HK-2 (cell line): ENCODE data around the gene TNK2.
"Not testable (repeated sequence)": the region's sequence is repeated elsewhere in the genome, so short reads cannot be mapped to it uniquely, and the experiment has no call there.

Experiments
- DNase-seq: peaks from one replicate; pipeline ENCODE4 v3.0.0-alpha.2; 2018; ENCODE audit not compliant: unreplicated experiment

Gene TNK2

DNA sequence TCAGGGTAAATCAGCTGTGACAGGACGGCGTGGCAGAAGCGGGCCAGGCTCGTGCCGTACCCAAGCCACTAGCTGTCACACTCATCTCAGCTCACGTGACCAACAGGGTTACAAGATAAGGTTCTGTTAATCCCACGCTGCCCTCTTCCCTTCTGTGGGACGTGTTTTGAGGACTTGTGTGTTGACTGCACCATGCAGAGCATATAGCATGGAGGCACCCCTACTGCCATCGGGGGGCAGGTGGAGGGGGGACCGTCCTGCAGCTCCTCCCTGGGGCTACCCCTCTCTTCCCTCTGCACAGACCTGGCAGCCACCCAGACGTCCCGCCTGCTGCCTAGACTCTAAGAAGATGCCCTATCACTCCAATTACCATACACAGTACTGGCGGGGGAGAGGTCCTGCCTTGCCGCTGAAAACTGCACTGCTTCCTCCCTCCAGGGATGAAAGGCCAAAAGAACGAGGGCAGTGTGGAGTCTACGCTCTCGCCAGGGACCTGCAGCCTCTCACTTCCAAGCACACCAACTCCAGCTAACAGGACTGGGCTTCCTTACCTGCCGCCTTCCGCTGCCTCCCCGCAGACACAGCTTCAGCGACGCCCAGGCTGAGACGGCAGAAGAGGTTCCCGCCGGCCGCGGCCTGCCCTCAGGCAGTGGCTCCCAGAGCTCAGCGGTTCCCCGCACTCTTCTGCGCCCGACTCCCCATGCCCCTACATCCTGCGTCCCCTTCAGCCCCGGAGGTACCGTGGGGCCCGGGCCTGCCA lies at the start of gene TNK2:
TNK2 (minus strand) TSS at position 618 of the 760 bp plus-strand sequence. CDS start 19,963 bp downstream, outside the sequence.
- peak; percentile 61 for DNase-seq

DNA sequence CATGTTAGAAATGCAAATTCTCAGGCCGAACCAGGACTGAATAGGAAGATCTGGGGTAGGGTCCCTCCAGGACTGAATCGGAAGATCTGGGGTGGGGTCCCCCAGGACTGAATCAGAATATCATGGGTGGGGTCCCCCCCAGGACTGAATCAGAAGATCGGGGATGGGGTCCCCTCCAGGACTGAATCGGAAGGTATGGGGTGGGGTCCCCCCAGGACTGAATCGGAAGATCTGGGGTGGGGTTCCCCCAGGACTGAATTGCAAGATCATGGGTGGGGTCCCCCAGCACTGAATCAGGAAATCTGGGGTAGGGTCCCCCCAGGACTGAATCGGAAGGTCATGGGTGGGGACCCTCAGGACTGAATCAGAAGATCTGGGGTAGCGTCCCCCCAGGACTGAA lies 48.2 kb upstream of the TNK2 start:
- DNase-seq: no peak

DNA sequence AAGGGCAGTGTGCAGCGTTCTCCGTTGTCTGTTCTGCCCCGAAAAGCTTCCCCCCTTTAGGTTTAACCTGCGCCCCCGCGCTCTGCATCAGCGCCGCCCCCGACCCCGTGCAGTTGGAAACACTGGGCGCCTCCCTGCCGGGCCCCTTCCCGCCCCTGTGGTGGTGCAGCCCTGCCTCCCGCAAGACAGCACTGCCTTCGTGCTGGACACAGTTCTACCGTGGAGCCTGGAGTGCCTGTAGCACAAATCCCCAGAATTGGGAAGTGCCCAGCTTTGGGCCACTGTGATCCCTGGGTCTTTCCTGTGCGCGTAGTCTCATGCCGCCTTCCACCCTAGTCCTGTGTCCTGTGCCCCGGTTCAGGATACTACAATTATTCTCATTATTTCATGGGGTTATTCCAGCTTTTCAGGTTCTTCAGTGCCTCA lies 47.1 kb upstream of the TNK2 start:
- DNase-seq: not testable (repeated sequence)

DNA sequence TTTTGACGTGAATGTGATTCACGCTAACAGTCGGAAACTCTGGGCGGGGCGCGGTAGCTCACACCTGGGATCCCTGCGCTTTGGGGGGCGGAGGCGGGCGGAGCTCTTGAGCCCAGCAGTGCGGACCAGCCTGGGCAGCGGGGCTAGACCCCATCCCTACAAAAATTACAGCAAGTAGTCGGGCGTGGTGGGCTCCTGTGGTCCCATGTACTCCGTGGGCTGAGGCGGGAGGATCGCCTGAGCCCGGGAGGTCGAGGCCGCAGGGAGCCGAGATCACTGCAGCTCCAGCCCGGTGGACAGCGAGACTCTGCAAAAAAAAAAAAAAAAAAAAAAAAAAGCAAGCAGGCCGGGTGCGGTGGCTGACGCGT lies 46.4 kb upstream of the TNK2 start:
- not testable (repeated sequence) for DNase-seq

DNA sequence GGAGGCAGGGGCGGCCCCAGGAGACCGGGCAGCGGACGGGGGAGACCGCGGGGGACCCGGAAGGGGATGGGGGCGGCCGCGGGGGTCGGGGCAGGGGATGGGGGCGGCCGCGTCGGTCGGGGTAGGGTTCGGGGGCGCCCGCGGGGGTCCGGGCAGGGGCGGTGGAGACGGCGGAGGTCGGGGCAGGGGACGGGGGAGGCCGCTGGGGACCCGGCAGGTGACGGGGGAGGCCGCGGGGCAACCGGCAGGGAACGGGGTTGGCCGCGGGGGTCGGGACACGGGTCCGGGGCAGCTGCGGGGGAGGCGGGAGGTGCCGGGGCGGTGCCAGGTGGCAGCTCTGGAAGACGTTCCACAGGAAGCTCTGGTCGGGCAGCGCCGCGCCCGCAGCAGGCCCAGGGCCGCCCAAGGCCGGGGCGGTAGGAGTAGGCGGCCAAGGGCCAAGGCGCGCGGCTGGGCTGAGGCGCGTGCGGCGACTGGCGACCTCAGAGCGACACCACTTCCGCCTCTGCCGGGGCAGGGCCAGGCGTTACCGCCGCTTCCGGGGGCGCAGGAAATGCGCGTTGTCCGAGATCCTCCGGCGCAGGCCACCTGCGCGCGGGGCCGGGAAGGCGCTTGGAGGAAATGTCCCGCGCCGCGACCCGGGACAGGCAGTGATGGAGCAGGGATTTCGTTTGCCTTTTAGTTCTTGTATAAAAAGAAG lies 45.9 kb upstream of the TNK2 start:
- DNase-seq: peak; percentile 81

DNA sequence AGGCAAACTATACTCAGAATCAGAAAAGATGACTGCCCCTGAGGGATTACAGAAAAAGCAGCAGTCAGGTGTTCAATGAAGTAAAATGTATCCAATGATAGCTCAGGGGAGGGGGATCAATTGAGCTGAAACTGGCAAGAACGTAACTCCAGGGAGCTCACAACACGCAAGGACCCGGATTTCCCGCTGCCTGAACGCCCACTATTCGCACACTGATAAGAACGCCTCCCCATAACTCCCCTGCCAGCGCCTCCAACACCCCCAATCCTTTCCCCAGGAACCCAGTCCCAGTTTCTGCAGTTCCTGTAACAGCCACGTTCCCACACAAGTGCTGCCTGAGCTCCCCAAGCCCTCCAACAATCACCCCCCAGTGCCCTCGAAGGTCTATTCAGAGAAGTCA lies 44.2 kb upstream of the TNK2 start:
- not testable (repeated sequence) for DNase-seq

DNA sequence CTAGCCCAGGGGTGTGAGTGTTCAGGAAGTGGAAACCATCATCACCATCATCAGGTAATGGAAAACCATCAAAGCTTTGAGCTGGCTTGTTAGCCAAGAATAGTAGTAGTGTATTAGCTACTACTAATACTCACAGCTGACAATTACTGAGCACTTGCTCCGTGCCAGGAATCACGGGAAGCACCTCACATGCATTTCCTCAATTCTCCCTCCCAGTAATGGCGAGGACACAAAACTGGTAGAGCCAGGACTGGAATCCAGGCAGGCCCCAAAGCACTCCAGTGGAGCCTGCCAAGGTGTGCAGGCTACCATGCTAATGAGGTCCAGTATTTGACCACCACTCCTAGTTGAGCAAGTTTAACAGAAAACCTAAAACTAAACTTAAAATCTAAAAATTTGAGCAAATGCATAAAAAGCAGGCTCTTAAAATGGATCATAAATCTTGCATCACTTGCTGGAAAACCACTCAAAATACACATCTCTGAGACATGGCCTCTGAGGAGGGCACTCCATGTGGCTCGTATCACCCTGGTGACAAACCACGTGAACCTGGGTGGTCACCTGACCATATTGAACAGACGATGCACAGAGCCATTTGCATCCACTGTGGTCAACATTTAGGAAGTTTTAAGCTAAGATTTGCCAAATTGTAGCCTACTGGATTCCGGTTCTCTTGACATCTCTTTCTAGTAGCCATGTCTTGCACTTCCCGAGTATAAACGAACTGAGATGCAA lies 43.3 kb upstream of the TNK2 start:
- DNase-seq: not testable (repeated sequence)

DNA sequence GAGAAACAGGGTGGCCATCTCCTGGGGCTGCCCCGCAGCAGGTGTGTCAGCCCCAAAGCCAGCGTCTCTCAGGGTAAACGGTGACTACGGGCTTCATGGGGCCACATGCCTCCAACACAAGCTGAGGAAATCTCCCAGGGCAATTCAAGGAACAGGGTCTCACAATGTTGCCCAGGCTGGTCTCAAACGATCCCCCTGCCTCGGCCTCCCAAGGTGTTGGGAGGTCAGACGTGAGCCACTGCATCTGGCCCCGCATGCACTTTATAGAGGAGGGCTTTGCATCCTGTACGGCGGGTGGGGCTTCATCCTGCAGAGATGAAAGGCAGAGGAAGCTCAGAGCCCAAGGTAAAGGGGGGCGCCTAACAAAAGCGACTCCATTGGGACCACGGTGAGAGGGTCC lies 42.4 kb upstream of the TNK2 start:
- DNase-seq: not testable (repeated sequence)

DNA sequence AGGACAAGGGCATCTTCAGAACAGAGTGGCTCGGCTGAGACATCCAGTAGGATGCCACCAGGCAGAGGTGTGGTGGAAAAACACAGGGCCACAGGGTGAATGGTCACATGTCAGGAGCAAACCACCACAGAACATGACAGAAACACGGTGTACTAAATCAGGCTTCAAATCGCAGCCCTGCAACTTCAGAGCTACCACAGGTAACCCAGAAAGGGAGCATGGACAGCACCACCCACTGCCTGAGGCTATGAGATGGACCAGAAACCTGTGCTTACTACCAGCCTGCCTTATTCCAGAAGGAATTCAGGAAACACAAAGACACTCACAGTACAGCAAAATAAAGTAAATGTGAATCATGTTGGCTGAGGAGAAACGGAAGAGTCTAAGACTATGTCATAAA lies 41.8 kb upstream of the TNK2 start:
- not testable (repeated sequence) for DNase-seq

DNA sequence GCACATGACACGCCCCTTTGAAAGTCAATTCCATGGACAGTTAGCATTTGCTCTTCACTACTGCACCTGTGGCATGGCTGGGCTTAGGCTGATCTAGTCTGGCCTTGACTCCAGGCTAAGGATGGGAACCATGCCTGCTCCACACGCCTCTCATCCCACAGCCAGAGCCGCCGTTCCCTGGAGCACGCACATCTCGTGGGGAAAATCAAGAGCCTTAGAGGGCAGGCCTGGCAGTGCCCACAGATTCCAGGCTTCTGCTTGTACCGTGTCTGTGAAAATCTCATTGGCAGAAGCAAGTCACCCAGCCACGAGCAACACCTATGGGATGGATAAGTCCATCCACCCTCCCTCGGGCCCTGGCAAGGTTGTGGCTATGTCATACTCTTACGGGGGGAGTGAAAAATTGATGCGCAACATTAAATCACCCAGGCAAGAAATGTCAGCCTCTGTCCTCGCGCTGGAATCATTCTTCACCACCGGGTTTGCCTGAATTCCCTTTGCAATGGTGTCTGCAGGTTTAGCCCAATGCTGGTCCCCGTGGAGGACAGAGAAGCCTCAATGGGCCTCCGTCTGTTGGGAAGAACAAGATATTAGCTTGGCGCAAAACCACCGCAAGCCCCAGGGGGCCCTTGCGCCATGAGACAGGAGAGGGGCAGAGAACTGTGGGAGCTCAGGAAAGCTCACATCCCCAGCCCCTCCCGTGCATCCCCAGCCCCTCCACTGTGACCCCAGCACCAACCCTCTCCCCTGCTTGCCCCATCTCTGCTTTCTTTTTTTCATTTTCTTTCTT lies 38.8 kb upstream of the TNK2 start:
- not testable (repeated sequence) for DNase-seq

DNA sequence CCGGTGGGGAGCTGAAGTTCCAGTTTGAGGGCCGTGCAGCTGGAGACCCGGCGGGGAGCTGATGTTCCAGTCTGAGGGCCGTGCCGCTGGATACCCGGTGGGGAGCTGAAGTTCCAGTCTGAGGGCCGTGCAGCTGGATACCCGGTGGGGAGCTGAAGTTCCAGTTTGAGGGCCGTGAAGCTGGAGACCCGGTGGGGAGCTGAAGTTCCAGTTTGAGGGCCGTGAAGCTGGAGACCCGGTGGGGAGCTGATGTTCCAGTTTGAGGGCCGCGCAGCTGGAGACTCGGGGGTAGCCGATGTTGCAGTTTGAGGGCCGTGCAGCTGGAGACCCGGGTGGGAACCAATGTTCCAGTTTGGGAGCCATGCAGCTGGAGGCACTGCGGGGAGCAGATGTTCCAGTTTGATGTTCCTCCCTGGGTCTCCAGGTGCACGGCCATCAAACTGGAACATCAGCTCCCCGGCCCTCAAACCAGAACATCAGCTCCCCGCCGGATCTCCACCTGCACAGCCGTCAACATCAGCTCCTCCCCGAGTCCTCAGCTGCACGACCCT lies 33.0 kb upstream of the TNK2 start:
- not testable (repeated sequence) for DNase-seq

DNA sequence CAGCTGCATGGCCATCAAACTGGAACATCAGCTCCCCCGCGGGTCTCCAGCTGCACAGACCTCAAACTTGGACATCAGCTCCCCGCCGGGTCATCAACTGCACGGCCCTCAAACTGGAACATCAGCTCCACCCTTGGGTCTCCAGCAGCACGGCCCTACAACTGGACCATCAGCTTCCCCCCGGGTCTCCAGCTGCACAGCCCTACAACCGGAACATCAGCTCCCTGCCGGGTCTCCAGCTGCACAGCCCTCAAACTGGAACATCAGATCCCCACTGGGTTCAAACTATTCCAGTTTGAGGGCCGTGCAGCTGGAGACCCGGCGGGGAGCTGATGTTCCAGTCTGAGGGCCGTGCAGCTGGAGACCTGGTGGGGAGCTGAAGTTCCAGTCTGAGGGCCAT lies 32.5 kb upstream of the TNK2 start:
- DNase-seq: not testable (repeated sequence)

DNA sequence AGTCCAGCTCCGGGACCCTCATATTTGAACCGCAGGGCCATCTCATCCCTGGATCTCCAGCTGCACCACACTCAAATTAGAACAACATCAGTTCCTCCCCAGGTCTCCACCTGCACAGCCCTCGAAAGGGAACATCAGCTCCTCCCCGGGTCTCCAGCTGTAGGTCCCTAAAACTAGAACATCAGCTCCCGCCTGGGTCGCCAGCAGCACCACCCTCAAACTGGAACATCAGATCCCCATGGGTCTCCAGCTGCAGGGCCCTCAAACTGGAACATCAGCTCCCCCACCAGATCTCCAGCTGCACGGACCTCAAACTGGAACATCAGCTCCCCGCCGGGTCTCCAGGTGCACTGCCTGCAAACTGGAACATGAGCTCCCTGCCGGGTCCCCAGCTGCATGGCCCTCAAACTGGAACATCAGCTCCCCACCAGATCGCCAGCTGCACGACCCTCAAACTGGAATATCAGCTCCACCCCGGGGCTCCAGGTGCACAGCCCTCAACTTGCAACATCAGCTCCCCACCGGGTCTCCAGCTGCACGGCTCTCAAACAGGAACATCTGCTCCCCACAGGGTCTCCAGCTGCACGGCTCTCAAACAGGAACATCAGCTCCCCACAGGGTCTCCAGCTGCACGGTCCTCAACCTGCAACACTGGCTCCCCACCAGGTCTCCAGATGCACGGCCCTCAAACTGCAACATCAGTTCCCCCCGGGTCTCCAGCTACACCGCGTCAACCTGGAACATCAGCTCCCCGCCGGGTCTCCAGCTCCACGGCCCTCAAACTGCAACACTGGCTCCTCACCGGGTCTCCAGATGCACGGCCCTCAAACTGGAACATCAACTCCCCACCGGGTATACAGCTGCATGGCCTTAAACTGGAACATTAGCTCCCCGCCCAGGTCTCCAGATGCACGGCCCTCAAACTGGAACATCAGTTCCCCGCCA lies 31.4 kb upstream of the TNK2 start:
- not testable (repeated sequence) for DNase-seq

DNA sequence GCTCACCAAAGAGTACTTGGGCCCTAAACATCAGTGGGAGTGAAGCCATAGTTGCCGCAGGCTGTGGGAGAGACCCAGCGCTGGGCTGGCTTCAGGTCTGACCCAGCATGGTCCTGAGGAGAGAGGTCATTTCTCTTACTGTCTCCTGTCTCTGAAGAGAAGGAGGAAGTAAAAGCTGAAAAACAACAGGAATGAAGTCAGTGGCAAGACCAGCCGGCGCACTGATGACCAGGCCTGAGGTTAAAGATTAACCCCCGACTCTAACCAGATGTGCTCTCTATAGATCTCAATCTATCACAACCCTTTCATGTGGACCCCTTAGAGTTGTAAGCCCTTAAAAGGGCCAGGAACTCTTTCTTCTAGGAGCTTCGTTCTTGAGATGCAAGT lies 24.7 kb upstream of the TNK2 start:
- DNase-seq: not testable (repeated sequence)

DNA sequence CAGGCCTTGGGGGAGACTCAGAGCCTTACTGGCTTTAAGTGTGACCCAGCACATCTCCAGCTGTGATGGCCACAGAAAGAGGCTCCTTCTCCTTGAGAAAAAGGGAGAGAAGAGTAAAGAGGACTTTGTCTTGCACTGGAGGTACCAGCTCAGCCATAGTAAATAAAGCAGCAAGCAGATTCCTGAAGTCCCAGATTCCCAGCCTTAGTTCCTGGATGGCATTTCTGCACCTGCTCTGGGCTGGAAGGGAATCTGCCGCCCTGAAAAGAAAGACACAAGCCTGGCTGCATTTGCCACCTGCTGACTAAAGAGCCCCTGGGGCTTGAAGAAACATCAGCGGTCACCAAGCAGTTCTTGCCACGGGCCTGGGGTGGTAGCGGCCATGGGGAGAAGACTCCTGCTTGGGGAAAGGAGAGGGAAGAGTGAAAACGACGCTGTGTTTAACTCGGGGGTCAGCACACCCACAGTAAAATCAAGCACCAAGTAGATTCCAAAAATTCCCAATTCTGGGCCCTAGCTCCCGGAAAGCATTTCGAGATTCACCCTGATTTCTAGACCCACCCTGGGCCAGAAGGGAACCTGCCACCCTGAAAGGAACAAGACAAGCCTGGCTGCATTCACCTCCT lies 24.2 kb upstream of the TNK2 start:
- no peak for DNase-seq

DNA sequence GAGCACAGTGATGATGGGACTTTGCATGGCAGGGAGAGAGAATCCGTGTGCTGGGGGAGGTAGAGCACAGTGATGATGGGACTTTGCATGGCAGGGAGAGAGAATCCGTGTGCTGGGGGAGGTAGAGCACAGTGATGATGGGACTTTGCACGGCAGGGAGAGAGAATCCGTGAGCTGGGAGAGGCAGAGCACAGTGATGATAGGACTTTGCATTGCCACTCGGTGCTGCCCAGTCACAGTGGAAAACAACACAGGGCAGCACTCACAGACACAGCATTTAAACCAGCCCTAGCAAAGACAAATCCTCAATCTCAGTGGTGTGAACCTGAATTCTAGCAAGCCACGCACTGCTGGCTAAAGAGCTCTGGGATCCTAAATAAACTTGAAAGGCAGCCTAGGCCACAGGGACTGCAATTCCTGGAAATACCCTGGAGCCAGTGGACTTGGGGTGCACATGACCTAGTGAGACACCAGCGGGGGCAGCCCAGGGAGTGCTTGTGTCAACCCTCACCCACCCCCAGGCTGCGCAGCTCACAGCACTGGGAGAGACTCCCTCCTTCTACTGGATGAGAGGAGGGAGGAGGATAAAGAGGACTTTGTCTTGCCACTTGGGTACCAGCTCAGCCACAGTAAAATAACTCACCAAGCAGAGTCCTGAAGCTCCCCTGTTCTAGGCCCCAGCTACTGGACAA lies 23.4 kb upstream of the TNK2 start:
- no peak for DNase-seq

DNA sequence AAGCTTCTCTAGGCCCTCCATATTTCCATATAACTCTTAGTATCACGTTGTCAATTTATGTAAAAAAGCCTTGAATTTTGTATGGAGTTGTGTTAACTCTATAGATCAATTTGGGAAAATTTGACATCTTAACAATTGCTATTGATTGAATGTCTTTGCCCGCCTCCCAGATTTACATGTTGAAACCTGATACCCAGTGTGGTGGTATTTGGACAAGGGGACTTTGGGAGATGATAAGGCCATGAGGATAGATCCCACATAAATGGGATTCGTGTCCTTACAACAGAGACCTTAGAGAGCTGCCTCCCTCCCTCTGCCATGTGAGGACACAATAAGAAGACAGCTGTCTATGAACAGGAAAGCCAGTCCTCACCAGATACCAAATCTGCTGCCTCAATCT lies 21.1 kb upstream of the TNK2 start:
- DNase-seq: no peak

DNA sequence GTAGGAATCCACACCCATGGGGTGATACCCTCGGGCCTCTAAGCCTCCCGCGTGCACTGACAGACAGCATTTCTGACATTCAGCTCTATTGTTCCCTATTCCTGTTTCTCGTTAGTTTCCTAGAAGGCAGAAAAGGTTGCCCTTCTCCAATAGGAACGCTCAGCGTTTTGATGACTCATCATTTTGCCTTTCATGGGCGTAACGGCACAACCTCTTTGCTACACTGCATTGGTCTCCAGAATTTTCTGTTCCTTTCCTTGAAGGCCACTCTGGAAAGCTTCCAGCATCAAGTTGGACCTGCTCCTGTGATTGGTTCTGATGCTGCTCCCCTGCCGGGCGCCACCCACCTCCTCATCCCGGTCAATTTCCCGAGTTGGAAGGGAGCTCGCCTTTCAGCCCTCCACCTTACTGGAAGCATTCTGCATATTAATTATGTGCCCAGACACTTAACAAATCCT lies 13.0 kb upstream of the TNK2 start:
- DNase-seq: no peak

DNA sequence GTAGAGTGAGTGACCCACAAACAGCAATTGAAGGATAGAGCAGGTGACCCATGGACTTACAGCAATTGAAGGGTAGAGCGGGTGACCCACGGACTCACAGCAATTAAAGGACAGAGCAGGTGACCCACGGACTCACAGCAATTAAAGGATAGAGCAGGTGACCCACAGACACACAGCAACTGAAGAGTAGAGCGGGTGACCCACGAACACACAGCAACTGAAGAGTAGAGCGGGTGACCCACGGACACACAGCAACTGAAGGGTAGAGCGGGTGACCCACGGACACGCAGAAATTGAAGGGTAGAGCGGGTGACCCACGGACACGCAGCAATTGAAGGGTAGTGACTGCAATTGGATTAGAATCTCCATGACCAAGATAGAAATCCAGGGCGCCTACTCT lies 9.8 kb upstream of the TNK2 start:
- no peak for DNase-seq
